Activated CD8-positive, alpha-beta memory T cell treated with anti-CD3 and anti-CD28 coated beads for 1 hour (primary cell): ENCODE measurements around the gene BPIFB6.

ENCODE experiments used
- DNase-seq, 2 donors: peaks; one replicate each; pipeline ENCODE4 v3.0.0-alpha.2; 2020; ENCODE audit warnings: low read depth in 1 of 2; ENCODE audit errors: extremely low read depth in 1 of 2

The BPIFB6 gene

GRCh38 chr20:33082546-33082945 lies 51.1 kb downstream of the BPIFB6 start:
- DNase-seq = no peak

- DNase-seq = no peak
Observed at GRCh38 chr20:33083544-33084340, 52.3 kb downstream of the BPIFB6 start.

- no peak for DNase-seq
Observed at GRCh38 chr20:33084722-33085121, 53.3 kb downstream of the BPIFB6 start.

- DNase-seq = no peak
Observed at GRCh38 chr20:33086052-33086722, 54.7 kb downstream of the BPIFB6 start.

- DNase-seq = no peak
Observed at GRCh38 chr20:33091147-33091546, 59.7 kb downstream of the BPIFB6 start.

GRCh38 chr20:33091693-33092092 lies 60.2 kb downstream of the BPIFB6 start:
- no peak for DNase-seq

GRCh38 chr20:33092361-33092760 lies 60.9 kb downstream of the BPIFB6 start:
- no peak for DNase-seq

GRCh38 chr20:33093074-33093473 lies 61.6 kb downstream of the BPIFB6 start:
- no peak for DNase-seq

GRCh38 chr20:33093582-33093981 lies 62.1 kb downstream of the BPIFB6 start:
- DNase-seq = no peak
